ENCODE data around the gene ERO1A. TPM values are rescaled to one million over a fixed set of nuclear protein-coding genes. Genes with fewer than 3 reads are reported as not detected.

ERO1A gene
- total RNA-seq, 4 donors from 2014 or later: 172 to 1,512 (median 404) TPM

GRCh38 chr14:52692248-52692962, 3.0 kb downstream of the ERO1A start:
- H3K27ac ChIP-seq: peak overlapping the region; percentile 9 to 49 (median 40)
- WGBS, 2 donors: 53 to 61% methylated on average over 5 of the region's 5 CpGs
- H3K4me1 ChIP-seq: peaks cover 0 to 64% (median 26%) of the 10 kb centered on the region in 3 donors
- H3K4me3 ChIP-seq: peak overlapping the region in 3 of 4 donors; percentile 5 to 21 (median 14)
- H3K36me3 ChIP-seq: no peaks in the 10 kb centered on the region
- no peaks in the 10 kb centered on the region for H3K9me3 ChIP-seq
- TF ChIP-seq POLR2A (IDR thresholded peaks at IDR 0.05) (no peak), CTCF (IDR thresholded peaks at IDR 0.05) (no peak)
- no peak for DNase-seq
- intact Hi-C loops (cut with DNase I): loop anchor here (10.0 kb wide), 1 partner anchor 138 kb away; the partner anchor contains the start of genes GPR137C and TXNDC16
- H3K27me3 ChIP-seq: no peaks in the 10 kb centered on the region

DNA sequence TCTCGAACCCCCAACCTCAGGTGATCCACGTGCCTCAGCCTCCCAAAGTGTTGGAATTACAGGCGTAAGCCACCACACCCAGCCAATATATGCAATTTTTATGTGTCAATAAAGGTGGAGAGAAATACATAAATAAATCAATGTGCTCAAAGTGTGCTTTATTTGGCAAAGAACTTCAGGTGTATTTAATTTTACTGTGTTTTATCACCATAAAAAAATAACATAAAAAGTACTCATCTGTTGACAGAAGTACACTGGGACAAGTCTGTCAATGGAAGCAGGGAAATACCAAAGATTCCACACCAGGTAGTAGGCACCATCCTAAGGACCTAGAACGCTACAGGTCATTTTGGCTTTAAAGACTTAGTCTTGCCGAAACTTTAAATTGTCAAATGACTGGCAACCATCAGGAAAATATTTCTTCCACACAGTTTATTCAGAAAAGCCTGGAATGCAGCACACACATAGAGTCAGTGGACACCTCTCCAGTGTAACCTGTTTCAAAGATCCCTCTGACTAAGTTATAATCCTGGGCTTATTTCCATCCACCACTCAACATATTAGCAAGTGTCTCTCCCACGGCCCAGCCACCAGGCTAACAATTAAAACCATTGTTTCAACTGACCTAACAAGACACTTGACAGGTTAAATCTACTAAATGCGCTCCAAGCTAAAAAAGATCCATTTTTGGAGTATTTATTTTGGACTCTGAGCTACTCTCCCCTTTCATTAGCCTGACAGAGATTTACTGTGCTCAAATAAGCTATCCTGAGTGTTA, 4.2 kb downstream of the ERO1A start:
- H3K27me3 ChIP-seq: no peaks in the 10 kb centered on the region
- intact Hi-C loops (cut with DNase I): loop anchor here (10.0 kb wide), 1 partner anchor 136 kb away; the partner anchor contains the start of genes GPR137C and TXNDC16
- no peaks in the 10 kb centered on the region for H3K36me3 ChIP-seq
- no peaks in the 10 kb centered on the region for H3K9me3 ChIP-seq
- peak overlapping the region; percentile 9 to 49 (median 40) for H3K27ac ChIP-seq
- no peak for DNase-seq
- peak overlapping the region in 3 of 4 donors; percentile 3 to 21 (median 13) for H3K4me3 ChIP-seq
- peaks cover 3 to 74% (median 29%) of the 10 kb centered on the region in 3 donors for H3K4me1 ChIP-seq
- no peak for TF ChIP-seq CTCF (IDR thresholded peaks at IDR 0.05)
- TF ChIP-seq POLR2A (IDR thresholded peaks at IDR 0.05): no peak
- WGBS, 2 donors: 82 to 88% methylated on average over 7 of the region's 7 CpGs

DNA sequence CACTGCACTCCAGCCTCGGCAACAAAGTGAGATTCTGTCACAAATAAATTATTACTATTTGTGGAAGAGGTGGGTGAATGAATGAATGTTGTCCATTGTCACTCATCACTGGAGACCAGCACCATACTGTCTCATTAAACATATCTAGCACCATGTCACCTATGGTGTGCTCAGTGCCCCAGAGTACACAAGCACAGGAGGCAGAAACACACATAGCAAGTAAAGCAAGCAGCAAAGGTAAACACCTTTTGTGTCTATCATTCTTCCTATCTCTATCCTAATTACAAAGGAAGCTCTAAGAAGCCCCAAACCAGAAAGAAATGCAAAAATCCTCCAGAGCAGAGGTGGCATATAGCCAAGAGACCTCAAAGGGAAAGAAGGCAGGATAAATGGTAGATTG, 9.2 kb downstream of the ERO1A start:
- intact Hi-C loops (cut with DNase I): no loop called here
- Histone ChIP-seq H3K9me3 (no peaks in the 10 kb centered on the region), H3K36me3 (peaks cover 0 to 18% (median 8%) of the 10 kb centered on the region in 3 donors), H3K27ac (no peak overlapping the region), H3K4me3 (no peak overlapping the region), H3K4me1 (peaks cover 3 to 47% (median 7%) of the 10 kb centered on the region in 3 donors), H3K27me3 (no peaks in the 10 kb centered on the region)
- 60 to 67% methylated on average over 1 of the region's 1 CpG for WGBS, 2 donors
- no peak for TF ChIP-seq POLR2A (IDR thresholded peaks at IDR 0.05)
- TF ChIP-seq CTCF (IDR thresholded peaks at IDR 0.05): no peak
- DNase-seq: no peak

DNA sequence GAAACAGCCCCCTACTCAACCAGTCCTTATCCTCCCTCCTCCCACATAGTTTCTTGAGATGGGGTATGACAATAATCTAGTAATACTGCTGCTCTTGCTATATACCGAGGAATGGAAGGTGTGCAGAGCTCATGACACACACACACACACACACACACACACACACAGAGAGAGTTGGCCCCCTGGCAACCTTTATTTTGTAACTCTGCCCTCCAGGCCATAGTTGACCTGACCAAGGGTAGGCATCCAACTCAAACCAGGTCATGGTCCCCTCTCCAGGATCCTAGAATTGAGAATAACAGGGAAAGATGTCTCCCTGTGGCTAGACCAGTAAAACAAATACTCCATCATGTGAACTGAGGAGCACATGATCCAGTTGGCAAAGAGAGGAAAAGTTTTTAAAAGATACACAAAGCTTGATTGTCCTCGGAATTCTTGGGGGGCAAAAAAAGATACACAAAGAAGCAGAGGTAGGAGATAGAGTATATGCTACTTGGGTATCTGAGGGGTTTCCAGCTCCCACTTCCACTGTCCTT, 11.3 kb downstream of the ERO1A start:
- Histone ChIP-seq H3K27ac (no peak overlapping the region), H3K9me3 (no peaks in the 10 kb centered on the region), H3K4me3 (no peak overlapping the region), H3K4me1 (peaks cover 3 to 30% (median 4%) of the 10 kb centered on the region in 3 donors), H3K36me3 (peaks cover 0 to 35% (median 10%) of the 10 kb centered on the region in 3 donors), H3K27me3 (no peaks in the 10 kb centered on the region)
- intact Hi-C loops (cut with DNase I): no loop called here
- TF ChIP-seq POLR2A (IDR thresholded peaks at IDR 0.05): no peak
- no peak for TF ChIP-seq CTCF (IDR thresholded peaks at IDR 0.05)
- 68 to 79% methylated on average over 2 of the region's 2 CpGs for WGBS, 2 donors
- no peak for DNase-seq

Data from esophagus squamous epithelium (tissue), 5 donors.